IPS DF 4.7 (cell line): ENCODE results near the gene RECQL5.
"Not testable (repeated sequence)": the region's sequence is repeated elsewhere in the genome, so short reads cannot be mapped to it uniquely, and the experiment has no call there.

ENCODE experiments used
- DNase-seq: peaks from one replicate; pipeline ENCODE4 v3.0.0-alpha.2; 2013; ENCODE audit warnings: low spot score; ENCODE audit errors: extremely low read depth

Gene RECQL5

DNA sequence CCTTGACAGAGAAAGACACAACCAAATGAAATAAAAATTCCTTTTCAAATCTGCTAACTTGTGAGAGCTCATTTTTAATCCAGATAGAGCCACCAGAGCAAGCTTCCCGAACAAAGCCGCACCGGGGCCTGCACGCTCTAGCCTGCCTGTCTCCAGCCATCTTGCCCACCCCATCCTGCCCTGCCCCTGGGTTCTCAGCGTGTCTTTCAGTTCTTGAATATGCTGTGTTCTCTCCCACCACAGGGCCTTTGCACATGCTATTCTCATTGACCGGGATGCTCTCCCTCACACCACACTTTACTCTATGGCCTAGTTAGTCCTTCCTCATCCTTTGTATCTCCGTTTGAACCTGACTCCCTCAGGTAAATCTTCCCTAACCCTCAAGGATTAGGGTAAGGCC lies 19.0 kb downstream of the RECQL5 start:
- DNase-seq, result no peak

DNA sequence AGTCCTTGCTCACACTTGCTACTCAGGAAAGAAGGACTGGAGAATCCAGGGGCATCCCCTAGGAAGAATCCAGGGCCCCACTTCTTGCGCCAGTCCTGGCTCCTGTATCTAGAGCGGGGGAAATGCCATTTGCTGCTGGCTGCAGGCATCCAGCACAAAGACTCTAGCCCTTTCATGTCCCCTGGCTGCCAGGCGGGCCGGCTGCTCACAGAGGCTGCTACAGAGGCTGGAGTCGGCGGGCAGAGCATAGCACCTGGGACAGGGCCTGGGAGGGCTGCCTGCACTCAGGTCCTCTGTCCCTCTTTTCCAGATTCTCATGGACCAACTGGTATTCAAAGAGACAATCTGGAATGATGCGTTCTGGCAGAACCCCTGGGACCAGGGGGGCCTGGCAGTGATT lies 19.9 kb downstream of the RECQL5 start:
- no peak for DNase-seq

DNA sequence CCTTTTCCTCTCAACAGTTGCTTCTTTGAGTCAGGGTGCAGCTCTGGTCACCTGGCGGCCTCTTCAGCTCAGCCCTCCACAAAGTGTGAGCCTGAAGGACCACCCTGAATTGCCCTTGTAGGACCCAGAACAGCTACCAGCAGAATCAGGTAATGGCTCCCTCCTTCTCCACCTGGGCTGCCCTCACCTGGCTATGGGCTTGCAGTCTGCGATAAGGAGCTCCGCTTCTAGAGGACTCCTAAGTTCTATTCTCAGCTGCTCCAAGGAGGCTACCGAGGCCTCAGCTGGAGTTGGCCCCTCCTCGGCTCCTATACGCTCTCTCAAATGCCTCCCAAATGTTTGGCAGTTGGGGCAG lies 20.3 kb downstream of the RECQL5 start:
- no peak for DNase-seq

DNA sequence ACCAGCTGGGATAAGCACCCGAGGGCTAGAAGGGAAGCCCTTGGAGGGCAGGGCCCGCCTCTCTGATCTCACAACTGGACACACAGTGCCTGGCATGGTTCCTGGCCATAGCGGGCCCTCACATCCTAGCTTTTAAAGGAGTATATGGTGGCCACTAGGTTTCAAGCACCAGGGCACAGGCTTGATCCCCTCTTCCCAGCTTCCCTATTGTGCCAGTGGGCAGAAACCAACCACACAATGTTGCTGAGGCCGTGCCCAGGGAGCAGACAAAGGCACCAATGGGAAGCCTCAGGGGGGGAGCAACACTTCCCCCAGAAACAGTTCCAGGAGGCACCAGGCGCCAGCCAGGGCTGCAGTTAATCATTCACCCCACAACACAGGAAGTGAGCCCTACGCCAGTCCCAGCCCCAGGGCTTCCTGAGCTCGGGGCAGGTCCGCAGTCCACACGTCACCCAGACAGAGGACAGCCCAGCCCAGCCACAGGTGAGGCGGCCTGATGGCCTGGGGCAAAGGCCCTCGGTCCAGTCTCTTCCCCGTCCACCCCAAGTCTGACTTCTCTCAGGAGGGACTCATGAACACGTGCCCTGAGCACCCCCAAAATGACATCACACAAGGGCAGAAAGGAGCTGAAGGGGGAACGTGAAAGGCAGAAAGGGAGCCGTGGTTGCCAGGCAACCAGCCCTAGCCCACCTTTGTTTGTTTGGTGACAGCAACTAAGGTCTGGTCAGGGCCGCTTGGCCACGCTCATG lies 20.9 kb downstream of the RECQL5 start:
- no peak for DNase-seq

DNA sequence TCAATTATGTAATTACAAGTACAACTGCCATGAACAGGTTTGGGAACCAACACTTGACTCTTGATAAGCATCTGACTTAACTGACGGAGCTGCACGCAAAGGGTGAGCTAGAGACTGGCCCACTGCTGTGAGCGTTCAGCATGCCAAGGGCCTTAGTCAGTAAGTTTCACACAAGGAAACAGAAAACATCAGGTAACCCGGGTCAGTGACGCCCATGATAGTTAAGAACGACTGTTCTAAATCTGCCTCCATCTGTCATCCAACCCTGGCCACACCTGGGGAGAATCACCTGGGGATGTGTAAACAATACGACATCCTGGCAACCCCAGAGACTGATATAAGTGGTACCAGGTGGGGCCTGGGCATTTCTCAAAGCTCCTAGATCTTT lies 21.5 kb downstream of the RECQL5 start:
- DNase-seq, result no peak

- DNase-seq, result no peak
Measured at GRCh38 chr17:75643643-75644017, 23.3 kb downstream of the RECQL5 start.

DNA sequence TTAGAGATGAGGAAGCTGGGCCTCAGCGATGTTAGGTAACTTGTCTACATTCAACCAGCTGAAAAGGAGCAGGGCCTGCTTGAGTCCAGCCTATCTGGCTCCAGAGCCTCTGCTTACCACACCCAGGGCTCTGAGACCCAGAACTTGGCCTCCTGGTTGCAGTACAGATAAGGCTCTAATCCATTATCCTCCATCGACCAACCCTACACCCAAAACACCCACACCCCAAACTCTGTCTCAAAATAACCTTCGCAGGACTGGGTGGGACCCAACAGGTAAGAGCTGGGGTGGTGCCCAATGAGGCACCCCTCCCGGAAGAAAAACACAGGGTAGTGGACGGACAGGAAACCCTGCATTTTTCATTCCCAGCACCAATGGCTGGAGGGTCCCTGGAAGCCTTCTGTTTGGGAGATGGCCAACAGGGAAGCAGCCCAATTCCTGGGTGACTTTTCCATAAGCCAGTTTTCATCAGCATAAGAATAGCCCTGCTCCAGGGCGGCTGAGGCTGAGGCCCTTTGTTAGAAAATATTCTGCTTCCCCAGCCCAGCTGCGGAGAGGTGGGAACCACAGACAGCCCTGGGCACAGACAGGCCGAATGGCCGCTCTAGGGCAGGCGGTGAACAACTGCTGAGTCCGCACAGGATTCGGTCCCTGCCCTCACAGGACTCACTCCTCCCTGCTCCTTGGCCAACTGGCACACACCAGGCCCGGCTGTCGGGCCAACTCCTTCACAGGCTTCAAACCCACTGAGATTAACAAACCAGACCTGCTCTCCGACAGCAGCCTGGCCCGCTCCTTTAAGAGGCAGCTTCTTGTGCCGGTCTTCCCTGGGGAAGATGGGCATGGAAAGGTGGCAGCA lies 23.9 kb downstream of the RECQL5 start:
- DNase-seq, result no peak

DNA sequence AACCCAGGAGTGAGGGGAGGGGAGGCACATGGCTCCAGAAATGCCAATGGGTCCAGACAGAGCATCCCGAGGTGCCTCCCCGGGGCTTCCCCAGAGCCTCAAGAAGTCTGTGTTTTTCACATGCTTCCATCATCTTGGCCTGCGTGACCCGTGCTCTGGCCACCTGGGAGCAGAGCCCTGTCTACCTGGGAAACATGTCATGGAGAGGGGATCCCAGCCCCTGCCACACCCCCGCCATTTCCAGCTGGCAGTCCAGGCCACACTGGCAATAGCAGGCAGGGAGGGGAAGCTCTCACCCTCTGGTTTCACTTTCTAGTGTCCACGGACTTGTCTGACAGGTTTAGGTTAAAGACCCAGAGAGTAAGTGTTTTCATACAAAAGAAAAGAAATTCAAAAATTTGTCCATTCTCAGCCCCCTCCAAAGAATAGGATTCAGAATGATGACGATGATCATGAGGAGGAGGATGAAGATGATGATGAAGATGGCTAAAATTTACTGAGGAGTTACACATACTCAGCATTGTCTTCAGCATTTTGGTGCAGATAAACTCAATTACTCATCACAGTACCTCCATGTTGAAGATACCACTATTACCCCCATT lies 24.7 kb downstream of the RECQL5 start:
- DNase-seq, result no peak

DNA sequence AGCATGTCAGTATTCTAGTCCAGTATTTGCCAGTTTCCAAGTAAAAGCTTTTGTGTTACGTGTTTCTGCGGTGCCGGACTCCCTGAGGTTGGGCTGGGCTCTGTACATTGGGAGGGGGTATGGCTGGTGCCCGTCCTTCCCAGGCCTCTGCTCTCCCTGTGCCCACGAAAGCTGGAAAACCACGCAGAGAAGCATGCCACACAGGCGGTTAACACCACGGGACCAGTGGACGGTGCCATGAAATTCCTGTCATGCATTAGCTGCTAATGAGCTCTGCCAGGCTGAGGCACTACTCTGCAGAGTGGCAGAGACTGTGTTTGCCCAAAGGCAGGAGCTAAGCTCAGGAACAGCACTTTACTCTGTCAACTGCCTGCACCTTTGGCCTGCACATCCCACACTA lies 25.6 kb downstream of the RECQL5 start:
- DNase-seq, result no peak

- no peak for DNase-seq
Measured at GRCh38 chr17:75640556-75641119, 26.3 kb downstream of the RECQL5 start.

DNA sequence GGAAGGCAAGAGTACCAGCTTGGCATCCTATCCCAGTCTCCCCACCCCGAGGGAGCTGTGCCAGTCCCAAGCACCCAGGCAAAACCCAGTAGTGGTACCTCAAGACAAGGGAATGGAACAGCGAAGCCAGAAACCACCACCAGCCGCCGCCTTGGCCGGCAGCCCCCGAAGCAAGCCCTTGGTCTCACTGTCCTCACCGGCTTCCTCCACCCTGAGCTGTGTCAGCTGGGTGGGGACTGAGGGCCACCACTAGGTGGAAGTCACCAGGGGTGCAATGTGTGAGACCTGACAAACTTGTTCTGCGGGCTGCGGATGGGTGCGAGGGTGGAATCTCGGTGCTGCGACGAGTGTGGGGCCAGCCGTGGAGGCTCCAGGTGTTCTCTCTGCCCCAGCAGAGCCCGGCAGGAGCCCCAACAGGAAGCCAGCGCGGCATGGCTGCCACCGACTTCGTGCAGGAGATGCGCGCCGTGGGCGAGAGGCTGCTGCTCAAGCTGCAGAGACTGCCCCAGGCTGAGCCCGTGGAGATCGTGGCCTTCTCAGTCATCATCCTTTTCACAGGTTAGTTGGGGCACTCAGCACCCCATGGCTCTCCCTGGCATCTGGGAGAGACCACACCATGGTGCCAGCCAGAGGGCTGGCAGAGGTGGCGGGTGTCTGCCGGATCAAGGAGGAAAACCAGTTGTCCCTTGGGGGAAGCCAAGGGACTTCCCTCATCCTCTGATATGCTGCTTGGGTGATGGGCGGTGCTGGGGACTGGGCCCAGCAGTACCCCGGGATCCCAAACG lies 27.0 kb downstream of the RECQL5 start:
- no peak for DNase-seq

DNA sequence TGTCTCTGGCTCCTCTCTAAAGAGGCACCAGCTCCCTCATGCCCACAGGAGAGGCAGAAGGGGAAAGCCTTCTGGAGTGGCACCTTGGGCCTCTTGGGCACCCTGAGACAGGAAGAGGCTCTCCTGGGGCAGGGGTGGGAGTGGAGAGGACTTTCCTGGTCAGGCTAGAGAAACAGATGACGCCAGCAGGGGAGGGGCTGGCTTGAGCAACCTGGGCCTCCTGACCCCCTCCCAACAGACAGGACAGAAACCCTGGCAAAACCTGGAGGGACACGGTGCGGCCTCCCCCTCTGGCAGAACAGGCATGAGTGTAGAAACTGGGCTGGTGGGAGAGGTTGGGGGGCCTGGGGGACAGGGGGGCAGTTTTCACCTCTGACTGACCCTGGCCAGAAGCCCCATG lies 27.6 kb downstream of the RECQL5 start:
- DNase-seq, result no peak

DNA sequence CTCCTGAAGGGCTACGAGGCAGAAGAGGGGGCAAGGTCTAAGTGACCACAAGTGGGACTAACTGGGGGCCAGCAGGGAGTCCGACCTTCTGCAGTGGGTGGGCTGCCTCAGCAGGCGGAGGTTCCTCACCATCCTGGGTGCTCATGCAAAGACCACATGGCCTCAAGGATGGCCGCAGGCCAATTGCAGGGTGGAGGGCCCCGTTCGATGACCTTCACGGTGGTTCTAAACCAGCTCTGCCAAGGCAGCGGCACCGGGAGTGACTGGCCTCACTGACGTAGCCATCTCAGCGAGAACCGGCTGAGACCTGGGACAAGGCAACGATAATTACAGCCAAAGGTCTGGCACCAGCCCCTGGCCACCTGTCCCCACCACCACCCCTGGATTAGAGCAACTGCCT lies 28.1 kb downstream of the RECQL5 start:
- no peak for DNase-seq

DNA sequence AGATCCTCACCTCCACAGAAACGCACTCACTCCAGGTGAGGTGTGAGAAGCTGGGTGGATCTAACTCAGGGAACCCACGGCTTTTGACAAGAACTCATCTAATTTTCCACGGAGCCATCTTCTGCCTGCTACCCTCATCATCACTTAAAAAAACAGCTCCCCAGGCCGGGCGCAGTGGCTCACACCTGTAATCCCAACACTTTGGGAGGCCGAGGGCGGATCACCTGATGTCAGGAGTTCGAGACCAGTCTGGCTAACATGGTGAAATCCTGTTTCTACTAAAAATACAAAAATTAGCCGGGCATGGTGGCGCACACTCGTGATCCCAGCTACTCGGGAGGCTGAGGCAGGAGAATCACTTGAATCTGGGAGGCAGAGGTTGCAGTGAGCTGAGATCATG lies 28.9 kb downstream of the RECQL5 start:
- not testable (repeated sequence) for DNase-seq

DNA sequence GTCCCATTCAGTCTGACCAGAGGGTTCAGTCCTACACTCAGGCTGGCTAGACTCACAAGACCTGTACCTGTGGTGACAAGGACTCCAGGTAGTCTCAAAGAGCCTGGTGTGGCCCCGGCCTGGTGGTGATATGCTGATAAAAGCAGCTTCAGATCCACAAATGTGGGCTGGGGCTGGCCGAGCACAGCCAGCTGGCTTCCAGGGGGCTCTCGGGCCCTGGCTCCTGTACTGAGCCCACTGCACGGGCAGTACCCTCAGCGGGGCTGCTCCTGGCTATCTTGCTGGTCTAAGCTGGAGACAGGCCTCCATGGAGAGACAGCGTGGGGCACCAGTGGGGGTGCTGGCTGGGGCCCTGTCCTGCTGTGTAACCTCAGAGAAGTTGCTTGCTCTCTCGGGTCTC lies 29.4 kb downstream of the RECQL5 start:
- DNase-seq, result no peak

DNA sequence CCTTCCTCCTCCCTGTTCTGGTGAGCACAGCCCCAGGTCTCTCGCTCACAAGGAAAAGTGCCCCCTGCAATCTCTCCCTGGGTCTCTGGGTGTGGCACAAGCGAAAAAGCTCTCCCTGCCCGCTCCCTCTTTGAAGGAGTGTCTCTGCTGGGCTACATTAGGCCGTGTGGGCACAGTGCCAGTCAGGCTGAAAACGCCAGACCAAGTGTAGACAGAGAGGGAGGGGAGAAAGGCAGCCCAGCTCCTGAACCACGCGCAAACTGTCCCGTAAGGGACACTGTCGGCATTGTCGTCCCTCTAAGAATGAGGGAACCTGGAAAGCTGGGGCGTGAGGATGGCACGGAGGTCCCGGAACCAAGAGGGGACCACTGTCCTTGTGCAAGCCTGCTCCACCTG lies 29.8 kb downstream of the RECQL5 start:
- DNase-seq, result no peak

GRCh38 chr17:75636381-75637142 lies 30.4 kb downstream of the RECQL5 start:
- DNase-seq, result no peak

DNA sequence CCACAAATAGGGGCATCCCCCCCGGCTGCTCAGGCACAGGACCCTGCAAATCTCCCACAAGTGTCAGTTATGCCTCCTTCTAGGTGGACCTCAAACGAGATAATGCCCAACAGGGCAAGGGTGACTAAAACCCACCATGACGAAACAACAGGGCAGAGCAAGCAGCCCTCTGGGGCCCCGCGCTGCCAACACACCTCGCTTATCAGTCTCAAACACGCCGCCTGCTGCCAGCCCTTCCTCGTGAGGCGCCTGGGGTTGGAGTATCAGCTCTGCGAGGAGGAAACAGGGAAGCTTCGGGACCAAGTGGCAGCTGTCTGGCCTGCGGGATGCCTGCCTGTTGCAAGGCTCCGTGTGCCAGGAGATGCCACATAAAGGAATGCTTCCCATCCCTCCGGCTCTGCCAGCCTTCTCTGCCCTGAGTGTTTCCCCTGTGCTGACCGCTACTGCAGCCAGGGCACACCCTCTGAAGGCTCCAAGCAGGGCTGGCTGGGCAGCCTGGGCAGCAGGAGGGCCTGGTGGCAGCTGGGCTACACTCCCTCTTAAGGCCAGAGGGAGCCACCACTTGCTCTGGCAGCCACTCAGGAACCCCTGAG lies 31.2 kb downstream of the RECQL5 start:
- no peak for DNase-seq

- no peak for DNase-seq
Measured at GRCh38 chr17:75634754-75635609, 32.0 kb downstream of the RECQL5 start.
